Measurements from ENCODE around the gene NKPD1. TPM values are rescaled to one million over a fixed set of nuclear protein-coding genes. Genes with fewer than 3 reads are reported as not detected.

NKPD1 gene
- total RNA-seq, 1 donor from 2014 or later, result 0.10 TPM

DNA sequence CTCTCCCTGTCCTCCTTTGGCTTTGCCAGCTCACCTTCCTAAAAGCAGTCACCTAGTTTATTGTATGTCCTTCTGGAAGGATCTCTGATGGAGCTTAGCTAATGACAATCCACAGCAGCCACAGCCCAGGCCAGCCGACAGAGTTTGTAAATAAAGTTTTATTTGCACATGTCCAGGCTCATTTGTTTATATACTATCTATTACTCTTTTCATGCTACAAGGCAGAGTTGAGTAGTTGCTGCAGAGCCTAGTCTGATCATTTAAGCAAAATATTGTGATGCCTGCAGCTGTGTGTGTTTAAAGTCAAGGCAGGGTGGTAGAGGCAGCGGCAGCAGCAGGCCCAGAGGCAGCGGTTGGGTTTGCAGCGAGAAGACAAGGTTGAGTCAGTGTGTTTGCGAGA, 32.6 kb downstream of the NKPD1 start:
- TF ChIP-seq, protein P1, sequence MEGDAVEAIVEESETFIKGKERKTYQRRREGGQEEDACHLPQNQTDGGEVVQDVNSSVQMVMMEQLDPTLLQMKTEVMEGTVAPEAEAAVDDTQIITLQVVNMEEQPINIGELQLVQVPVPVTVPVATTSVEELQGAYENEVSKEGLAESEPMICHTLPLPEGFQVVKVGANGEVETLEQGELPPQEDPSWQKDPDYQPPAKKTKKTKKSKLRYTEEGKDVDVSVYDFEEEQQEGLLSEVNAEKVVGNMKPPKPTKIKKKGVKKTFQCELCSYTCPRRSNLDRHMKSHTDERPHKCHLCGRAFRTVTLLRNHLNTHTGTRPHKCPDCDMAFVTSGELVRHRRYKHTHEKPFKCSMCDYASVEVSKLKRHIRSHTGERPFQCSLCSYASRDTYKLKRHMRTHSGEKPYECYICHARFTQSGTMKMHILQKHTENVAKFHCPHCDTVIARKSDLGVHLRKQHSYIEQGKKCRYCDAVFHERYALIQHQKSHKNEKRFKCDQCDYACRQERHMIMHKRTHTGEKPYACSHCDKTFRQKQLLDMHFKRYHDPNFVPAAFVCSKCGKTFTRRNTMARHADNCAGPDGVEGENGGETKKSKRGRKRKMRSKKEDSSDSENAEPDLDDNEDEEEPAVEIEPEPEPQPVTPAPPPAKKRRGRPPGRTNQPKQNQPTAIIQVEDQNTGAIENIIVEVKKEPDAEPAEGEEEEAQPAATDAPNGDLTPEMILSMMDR (IDR thresholded peaks at IDR 0.05), result no peak
- Mint-ChIP-seq H3K27me3 (ENCODE audit: low read depth) (no peaks in the 10 kb centered on the region), H3K4me1 (ENCODE audit: low read depth) (peaks cover 11% of the 10 kb centered on the region)

DNA sequence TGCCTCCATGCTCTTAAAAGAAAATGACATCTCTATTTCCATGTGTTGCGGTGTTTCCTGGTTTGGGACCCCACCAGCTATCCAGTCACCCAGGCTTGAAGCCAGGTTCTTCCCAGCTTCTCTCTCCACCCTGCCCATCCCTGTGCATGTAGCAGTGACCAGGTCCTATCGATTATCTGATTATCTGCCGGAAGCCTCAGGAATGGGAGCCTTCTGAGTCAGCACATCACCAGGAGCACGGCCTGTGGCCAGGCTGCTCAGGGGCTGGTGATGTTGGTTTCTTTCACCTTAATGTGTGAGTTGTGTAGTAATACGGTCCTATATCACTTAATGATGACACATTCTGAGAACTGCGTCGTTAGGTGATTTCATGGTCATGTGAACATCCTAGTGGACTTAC, 34.1 kb downstream of the NKPD1 start:
- Mint-ChIP-seq H3K36me3 (ENCODE audit: low read depth) (no peaks in the 10 kb centered on the region), H3K9me3 (ENCODE audit: low read depth) (no peaks in the 10 kb centered on the region), H3K4me1 (ENCODE audit: low read depth) (peaks cover 11% of the 10 kb centered on the region), H3K27ac (ENCODE audit: unreplicated experiment) (no peak overlapping the region), H3K4me3 (ENCODE audit: unreplicated experiment) (no peak overlapping the region), H3K27me3 (ENCODE audit: low read depth) (no peaks in the 10 kb centered on the region)
- DNase-seq (ENCODE audit: low spot score), result no peak
- TF ChIP-seq, protein P1 (IDR thresholded peaks at IDR 0.05), result no peak

More for the DNA sequence above, 32.6 kb downstream of the NKPD1 start:
- H3K36me3 Mint-ChIP-seq (ENCODE audit: low read depth), result no peaks in the 10 kb centered on the region
- no peak overlapping the region for H3K4me3 Mint-ChIP-seq (ENCODE audit: unreplicated experiment)
- no peak for DNase-seq (ENCODE audit: low spot score)
- H3K9me3 Mint-ChIP-seq (ENCODE audit: low read depth), result no peaks in the 10 kb centered on the region
- no peak overlapping the region for H3K27ac Mint-ChIP-seq (ENCODE audit: unreplicated experiment)

DNA sequence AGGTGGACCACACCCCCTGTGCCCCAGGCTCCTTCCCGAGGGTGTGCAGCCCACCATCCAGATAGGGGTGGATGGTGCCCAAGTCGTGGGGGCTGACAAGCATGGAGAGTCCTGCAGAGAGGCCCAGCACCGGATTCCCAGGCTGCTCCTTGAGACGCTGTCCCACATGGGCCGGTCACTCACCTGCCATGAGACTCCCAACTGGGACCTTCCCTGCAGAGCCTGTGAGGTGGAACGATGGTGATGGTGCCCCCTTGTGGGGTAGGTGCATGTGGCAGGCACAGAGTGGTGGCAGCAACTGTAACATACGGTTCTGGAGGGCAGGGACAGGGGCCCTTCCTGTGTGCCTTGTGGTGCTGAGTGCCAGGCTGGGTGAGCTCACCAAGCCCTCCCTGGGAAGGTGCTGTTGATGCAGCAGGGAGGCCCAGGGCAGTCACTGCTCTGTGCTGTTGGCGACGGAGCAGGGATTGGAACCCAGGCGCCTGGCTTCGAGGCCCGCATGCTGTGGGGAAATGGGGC, 34.7 kb downstream of the NKPD1 start:
- DNase-seq (ENCODE audit: low spot score), result no peak
- Mint-ChIP-seq H3K4me1 (ENCODE audit: low read depth) (peaks cover 11% of the 10 kb centered on the region), H3K27ac (ENCODE audit: unreplicated experiment) (no peak overlapping the region), H3K9me3 (ENCODE audit: low read depth) (no peaks in the 10 kb centered on the region), H3K27me3 (ENCODE audit: low read depth) (no peaks in the 10 kb centered on the region), H3K36me3 (ENCODE audit: low read depth) (no peaks in the 10 kb centered on the region), H3K4me3 (ENCODE audit: unreplicated experiment) (no peak overlapping the region)
- TF ChIP-seq, protein P1 (IDR thresholded peaks at IDR 0.05), result peak; percentile 80

DNA sequence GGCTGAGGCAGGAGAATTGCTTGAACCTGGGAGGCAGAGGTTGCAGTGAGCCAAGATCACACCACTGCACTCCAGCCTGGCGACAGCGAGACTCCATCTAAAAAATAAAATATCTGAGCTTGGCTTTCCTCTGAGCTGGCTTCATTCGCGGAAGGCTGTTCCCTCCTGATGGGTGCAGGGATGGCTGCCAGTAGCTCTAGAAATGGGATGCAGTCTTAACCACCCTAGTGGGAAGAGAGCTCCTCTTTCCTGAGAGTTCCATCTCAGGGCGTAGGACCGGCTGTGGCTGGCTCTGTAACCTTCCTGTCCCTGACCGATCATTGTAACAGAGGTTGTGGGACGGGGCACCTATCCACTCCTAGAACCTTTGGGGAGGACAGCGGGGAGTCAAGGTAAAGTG, 35.4 kb downstream of the NKPD1 start:
- Mint-ChIP-seq H3K36me3 (ENCODE audit: low read depth) (no peaks in the 10 kb centered on the region), H3K9me3 (ENCODE audit: low read depth) (no peaks in the 10 kb centered on the region), H3K4me3 (ENCODE audit: unreplicated experiment) (no peak overlapping the region), H3K4me1 (ENCODE audit: low read depth) (peaks cover 6% of the 10 kb centered on the region), H3K27ac (ENCODE audit: unreplicated experiment) (no peak overlapping the region), H3K27me3 (ENCODE audit: low read depth) (no peaks in the 10 kb centered on the region)
- no peak for DNase-seq (ENCODE audit: low spot score)
- TF ChIP-seq, protein P1 (IDR thresholded peaks at IDR 0.05), result no peak

DNA sequence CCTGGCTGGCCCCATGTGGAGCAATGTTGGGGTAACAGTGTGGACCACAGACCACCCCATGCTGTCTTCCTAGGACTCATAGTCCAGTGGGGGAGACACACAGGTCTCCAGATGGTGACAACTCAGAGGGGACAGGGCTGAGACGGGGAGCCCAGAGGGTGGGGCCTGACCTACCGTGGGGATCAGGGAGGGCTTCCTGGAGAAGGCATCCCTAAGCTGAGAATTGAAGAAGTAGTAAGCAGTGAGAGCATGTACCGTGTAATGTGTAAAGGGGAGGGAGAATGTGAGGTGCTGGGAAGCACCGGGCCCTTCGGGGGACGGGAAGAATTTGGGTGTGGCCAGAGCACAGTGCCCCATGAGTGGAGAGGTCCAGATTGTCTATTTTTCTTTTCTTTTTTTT, 36.8 kb downstream of the NKPD1 start:
- TF ChIP-seq, protein P1 (IDR thresholded peaks at IDR 0.05), result no peak
- no peaks in the 10 kb centered on the region for H3K27me3 Mint-ChIP-seq (ENCODE audit: low read depth)
- no peaks in the 10 kb centered on the region for H3K9me3 Mint-ChIP-seq (ENCODE audit: low read depth)
- no peaks in the 10 kb centered on the region for H3K36me3 Mint-ChIP-seq (ENCODE audit: low read depth)
- H3K4me3 Mint-ChIP-seq (ENCODE audit: unreplicated experiment), result no peak overlapping the region
- peak overlapping the region; percentile 17 for H3K27ac Mint-ChIP-seq (ENCODE audit: unreplicated experiment)
- H3K4me1 Mint-ChIP-seq (ENCODE audit: low read depth), result peaks cover 3% of the 10 kb centered on the region
- no peak for DNase-seq (ENCODE audit: low spot score)
